IMR-90 (cell line): Measurements from ENCODE around the gene C2orf68. TPM values are rescaled to one million over a fixed set of nuclear protein-coding genes. Genes with fewer than 3 reads are reported as not detected.

Experiments
- ATAC-seq: fragments of 200-7000 bp; cut with Tn5 transposase; 2 replicates; pipeline ENCODE4 v1.9.1; 2020; ENCODE audit warnings: low read depth, mild to moderate bottlenecking, moderate library complexity
- BruUV-seq: library from RNA; stranded (reverse); fragments of 400-500 nt; replicated peaks from 2 replicates; lab custom pipeline; 2021; lab: Mats Ljungman, UMichigan
- CTCF ChIA-PET: fragments of 300-600 bp; formaldehyde crosslinking; extraction: SDS; loops from one replicate; lab custom pipeline; 2021; ENCODE audit warnings: antibody characterized with exemption; lab: Yijun Ruan, JAX
- POLR2A ChIA-PET: fragments of 300-600 bp; sonication (Branson Sonifier 250); formaldehyde crosslinking; loops from one replicate; lab custom pipeline; 2022; ENCODE audit warnings: antibody characterized with exemption; ENCODE audit not compliant: unreplicated experiment; lab: Charles Lee
- DNase-seq: peaks from one replicate; pipeline ENCODE4 v3.0.0; 2013
- H2AFZ ChIP-seq: replicated peaks from 2 replicates; pipeline ENCODE3; 2013; ENCODE audit warnings: low read length, mild to moderate bottlenecking; ENCODE audit not compliant: poor library complexity
- H2AK5ac ChIP-seq: 2 replicates; pipeline ENCODE4 v1.6.1; 2013; ENCODE audit warnings: low read depth, low read length, inconsistent platforms
- H2AK9ac ChIP-seq: replicated peaks from 2 replicates; pipeline ENCODE3; 2013; ENCODE audit warnings: mild to moderate bottlenecking, low read depth, low read length, moderate library complexity; ENCODE audit not compliant: poor library complexity
- H2BK120ac ChIP-seq: 2 replicates; pipeline ENCODE4 v1.6.1; 2013; ENCODE audit warnings: low read depth, low read length, inconsistent platforms
- H2BK15ac ChIP-seq: 3 replicates; pipeline ENCODE4 v1.6.1; 2013; ENCODE audit warnings: low read depth, low read length, inconsistent platforms
- H2BK20ac ChIP-seq: 2 replicates; pipeline ENCODE4 v1.6.1; 2013; ENCODE audit warnings: low read depth, mild to moderate bottlenecking, inconsistent platforms, low read length, moderate library complexity
- H2BK5ac ChIP-seq: 2 replicates; pipeline ENCODE4 v1.6.1; 2013; ENCODE audit warnings: mild to moderate bottlenecking, low read depth, low read length, inconsistent platforms; ENCODE audit not compliant: poor library complexity, severe bottlenecking
- H3K14ac ChIP-seq: replicated peaks from 2 replicates; pipeline ENCODE4 v1.6.1; 2013; ENCODE audit warnings: low read depth, low read length, inconsistent platforms
- H3K18ac ChIP-seq: 2 replicates; pipeline ENCODE4 v1.6.1; 2013; ENCODE audit warnings: low read depth, low read length, control low read depth
- H3K23ac ChIP-seq: 2 replicates; pipeline ENCODE4 v1.6.1; 2013; ENCODE audit warnings: low read depth, low read length, inconsistent platforms
- H3K27ac ChIP-seq: 2 replicates; pipeline ENCODE4 v1.5.1; 2013; ENCODE audit warnings: mild to moderate bottlenecking, control low read depth, low read length; ENCODE audit not compliant: insufficient read depth
- H3K27me3 ChIP-seq: 2 replicates; pipeline ENCODE4 v1.6.1; 2013; ENCODE audit warnings: low read length; ENCODE audit not compliant: control insufficient read depth, insufficient read depth
- H3K36me3 ChIP-seq: 2 replicates; pipeline ENCODE4 v1.6.1; 2013; ENCODE audit warnings: low read length, mixed read lengths; ENCODE audit not compliant: control insufficient read depth, insufficient read depth
- H3K4ac ChIP-seq: 2 replicates; pipeline ENCODE4 v1.6.1; 2013; ENCODE audit warnings: low read depth, low read length, inconsistent platforms
- H3K4me1 ChIP-seq: 2 replicates; pipeline ENCODE4 v1.6.1; 2013; ENCODE audit warnings: low read length, mixed read lengths; ENCODE audit not compliant: control insufficient read depth, insufficient read depth
- H3K4me2 ChIP-seq: 2 replicates; pipeline ENCODE4 v1.6.1; 2013; ENCODE audit warnings: low read depth, mild to moderate bottlenecking, control low read depth, low read length, moderate library complexity
- H3K4me3 ChIP-seq: 2 replicates; pipeline ENCODE4 v1.5.1; 2013; ENCODE audit warnings: low read depth, mild to moderate bottlenecking, control low read depth, low read length, moderate library complexity; ENCODE audit not compliant: insufficient read depth
- H3K56ac ChIP-seq: 2 replicates; pipeline ENCODE4 v1.6.1; 2013; ENCODE audit warnings: low read length, inconsistent platforms; ENCODE audit not compliant: insufficient read depth; ENCODE audit errors: extremely low read depth
- H3K79me1 ChIP-seq, 2 experiments: 2 replicates each; pipeline ENCODE4 v1.6.1; 2013; ENCODE audit warnings: low read length in 2 of 2, inconsistent platforms in 1 of 2, low read depth in 1 of 2
- H3K9ac ChIP-seq: 2 replicates; pipeline ENCODE4 v1.6.1; 2013; ENCODE audit warnings: low read depth, low read length, control low read depth
- H3K9me1 ChIP-seq: 2 replicates; pipeline ENCODE4 v1.6.1; 2013; ENCODE audit warnings: low read length, inconsistent platforms; ENCODE audit not compliant: insufficient read depth
- H3K9me3 ChIP-seq: 2 replicates; pipeline ENCODE4 v1.6.1; 2013; ENCODE audit warnings: low read length; ENCODE audit not compliant: control insufficient read depth, insufficient read depth
- H4K20me1 ChIP-seq: 2 replicates; pipeline ENCODE4 v1.6.1; 2013; ENCODE audit warnings: low read length, inconsistent platforms; ENCODE audit not compliant: insufficient read depth
- H4K5ac ChIP-seq: 2 replicates; pipeline ENCODE4 v1.6.1; 2013; ENCODE audit warnings: mild to moderate bottlenecking, low read depth, low read length, control low read depth
- H4K8ac ChIP-seq, 2 experiments: 2 replicates each; pipeline ENCODE4 v1.6.1; 2013; ENCODE audit warnings: low read depth in 2 of 2, low read length in 2 of 2, control low read depth in 1 of 2, inconsistent platforms in 1 of 2
- H4K91ac ChIP-seq: 2 replicates; pipeline ENCODE4 v1.6.1; 2013; ENCODE audit warnings: low read depth, low read length, inconsistent platforms; ENCODE audit not compliant: insufficient read depth
- BHLHE40 ChIP-seq: fragments of 150-350 bp; IDR thresholded peaks from 2 replicates; pipeline ENCODE4 v1.6.1; 2016; ENCODE audit warnings: mild to moderate bottlenecking, low read depth, low read length
- CEBPB ChIP-seq: IDR thresholded peaks from 2 replicates; pipeline ENCODE4 v1.6.1; 2012; ENCODE audit warnings: low read depth, low read length, improper control_type of control experiment
- CHD1 ChIP-seq: IDR thresholded peaks from 2 replicates; pipeline ENCODE4 v1.6.1; 2012; ENCODE audit warnings: low read depth, low read length, improper control_type of control experiment
- FOS ChIP-seq: fragments of 150-350 bp; IDR thresholded peaks from 2 replicates; pipeline ENCODE4 v1.6.1; 2016; ENCODE audit warnings: low read depth, low read length
- MAFK ChIP-seq: IDR thresholded peaks from 2 replicates; pipeline ENCODE4 v1.6.1; 2012; ENCODE audit warnings: low read depth, low read length, improper control_type of control experiment
- MAZ ChIP-seq: IDR thresholded peaks from 2 replicates; pipeline ENCODE4 v1.6.1; 2012; ENCODE audit warnings: low read depth, mild to moderate bottlenecking, low read length, improper control_type of control experiment, moderate library complexity, borderline replicate concordance
- MXI1 ChIP-seq: IDR thresholded peaks from 2 replicates; pipeline ENCODE4 v1.6.1; 2012; ENCODE audit warnings: low read depth, mild to moderate bottlenecking, low read length, moderate library complexity, borderline replicate concordance
- NFE2L2 ChIP-seq: fragments of 150-350 bp; IDR thresholded peaks from 2 replicates; pipeline ENCODE4 v1.6.1; 2016; ENCODE audit warnings: low read depth, mild to moderate bottlenecking, low read length
- POLR2A ChIP-seq: IDR thresholded peaks from 2 replicates; pipeline ENCODE4 v1.6.1; 2012; ENCODE audit warnings: mild to moderate bottlenecking, low read depth, low read length
- RAD21 ChIP-seq: IDR thresholded peaks from 2 replicates; pipeline ENCODE4 v1.6.1; 2012; ENCODE audit warnings: low read length, improper control_type of control experiment
- RCOR1 ChIP-seq: IDR thresholded peaks from 2 replicates; pipeline ENCODE4 v1.6.1; 2012; ENCODE audit warnings: mild to moderate bottlenecking, low read length, improper control_type of control experiment; ENCODE audit not compliant: insufficient replicate concordance
- RFX5 ChIP-seq: IDR thresholded peaks from 2 replicates; pipeline ENCODE4 v1.8.0; 2012; ENCODE audit warnings: low read depth, mild to moderate bottlenecking, low read length, moderate library complexity
- SMC3 ChIP-seq: fragments of 150-350 bp; IDR thresholded peaks from 2 replicates; pipeline ENCODE4 v1.6.1; 2016; ENCODE audit warnings: low read depth, mild to moderate bottlenecking, antibody characterized with exemption, low read length, moderate library complexity
- WGBS, 2 experiments: methylation state at CpG; one replicate each; pipeline versions ENCODE4 v1.1.5 to v1.1.7; 2013; ENCODE audit warnings: missing lambda C conversion rate in 2 of 2; ENCODE audit not compliant: insufficient read length in 1 of 2; ENCODE audit errors: extremely low coverage in 2 of 2; 5-methylcytosine and 5-hydroxymethylcytosine counted together
- dilution Hi-C: fragments of 300-500 bp; cut with HindIII; formaldehyde crosslinking; loops from one replicate; pipeline ENCODE4 v1.14.3; 2018; ENCODE audit warnings: low sequenced_read_pairs; ENCODE audit not compliant: unreplicated experiment
- in situ Hi-C: fragments of 300-500 bp; cut with MboI; formaldehyde crosslinking; loops from 3 replicates; pipeline ENCODE4 v1.14.3; 2019; ENCODE audit warnings: low sequenced_read_pairs, inconsistent platforms, mixed read lengths
- intact Hi-C: fragments of 100-400 bp; cut with micrococcal nuclease; formaldehyde crosslinking; loops from 2 replicates; pipeline ENCODE4 v1.10.0; 2022
- polyA plus RNA-seq, 3 experiments: library from polyadenylated mRNA; depleted of rRNA; stranded (reverse); fragments of >200 nt; gene quantifications; 2 replicates each; pipeline ENCODE4 v1.2.3, GENCODE V29; 2012; ENCODE audit warnings: low replicate concordance in 1 of 3
- total RNA-seq: library from RNA; depleted of rRNA; stranded (reverse); fragments of >200 nt; gene quantifications from 2 replicates; pipeline ENCODE4 v1.2.3, GENCODE V29; 2012
- TF ChIP-seq, protein P1 (sequence below): fragments of 150-350 bp; IDR thresholded peaks from 2 replicates; pipeline ENCODE4 v1.6.1; 2017; ENCODE audit warnings: mild to moderate bottlenecking, antibody characterized with exemption, low read length, low read depth
- TF ChIP-seq, protein P2 (sequence below): fragments of 150-350 bp; IDR thresholded peaks from 2 replicates; pipeline ENCODE4 v1.6.1; 2016; ENCODE audit warnings: low read depth, mild to moderate bottlenecking, low read length, moderate library complexity, borderline replicate concordance

The C2orf68 gene
- total and polyA plus RNA-seq, 2 of the 4 experiments (the other 2 are of a cell fraction), result 6.8 to 10.1 TPM

DNA sequence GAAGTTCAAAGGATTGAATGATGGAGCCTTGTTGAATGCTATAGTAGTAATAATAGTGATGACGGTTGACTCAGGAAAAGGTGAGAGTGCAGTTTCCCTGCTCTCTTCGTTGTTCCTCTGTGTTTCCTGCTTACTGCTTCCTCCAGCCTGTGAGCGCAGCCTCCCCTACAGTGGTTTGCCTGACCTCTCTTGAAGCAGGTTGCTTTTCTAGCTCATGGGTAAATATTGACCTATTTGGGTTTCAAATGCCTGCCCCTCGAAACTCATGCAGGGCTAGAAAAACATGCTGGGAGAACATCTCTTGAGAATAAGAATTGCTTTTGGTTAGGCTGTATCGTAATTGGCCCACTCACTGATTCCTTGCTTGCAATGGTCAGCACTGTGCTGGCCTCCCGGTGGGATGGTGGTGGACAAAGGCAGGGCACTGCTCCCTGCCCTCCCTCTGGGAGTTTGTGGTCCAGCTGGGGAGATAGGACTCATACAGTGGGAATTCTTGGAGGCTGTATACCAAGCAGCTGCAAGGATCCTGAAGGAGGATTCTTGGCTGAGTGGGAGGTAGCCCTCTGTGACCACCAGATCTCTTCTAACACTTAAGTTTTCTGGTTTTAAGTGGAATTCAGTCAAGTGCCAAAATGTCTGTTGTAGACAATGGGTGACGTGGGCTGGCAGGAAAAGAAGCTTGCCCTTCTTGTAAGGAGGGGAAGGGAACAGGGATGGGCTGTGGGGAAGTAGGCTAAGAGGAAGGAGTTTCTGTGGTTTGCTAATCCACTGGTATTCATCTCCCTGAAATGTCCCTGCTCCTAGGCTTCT is 21.7 kb downstream of the C2orf68 start (continued):
- no peak for TF ChIP-seq RFX5
- no peak for TF ChIP-seq NFE2L2
- TF ChIP-seq RAD21, result no peak

DNA sequence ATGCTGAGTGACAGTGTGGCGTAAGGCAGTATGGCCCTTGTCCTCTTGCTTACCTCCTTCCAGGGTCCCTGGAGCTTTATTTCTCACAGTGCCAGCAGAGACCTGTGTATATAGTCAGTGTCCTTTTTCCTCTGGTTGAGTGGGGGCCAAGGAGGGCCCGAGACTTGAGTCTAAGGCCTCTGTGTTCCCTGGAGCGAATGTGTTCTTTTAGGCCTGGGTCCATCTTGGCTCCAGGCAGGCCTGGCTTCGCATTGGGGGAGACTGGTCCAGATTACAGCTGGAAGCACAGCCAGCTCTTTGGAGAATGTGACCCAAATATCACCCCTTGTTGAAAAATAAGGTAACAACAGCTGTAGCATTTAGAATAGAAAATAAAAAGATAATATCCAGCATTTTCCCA is 22.7 kb downstream of the C2orf68 start:
- no peak overlapping the region for H4K8ac ChIP-seq
- DNase-seq (no peak), ATAC-seq (no peak)
- H2AK5ac ChIP-seq, result no peak overlapping the region
- no peak overlapping the region for H4K5ac ChIP-seq
- peaks cover 20 to 76% of the 10 kb centered on the region in 2 experiments for H3K79me1 ChIP-seq
- no peak overlapping the region for H2BK15ac ChIP-seq
- H3K4me2 ChIP-seq, result no peak overlapping the region
- H2AFZ ChIP-seq, result no peak overlapping the region
- H4K20me1 ChIP-seq, result peaks cover 7% of the 10 kb centered on the region; the same call in 1 of the 2 replicates
- WGBS, 2 experiments, result 90% methylated on average over 2 of the region's 4 CpGs; no CpG with 5 or more reads in 1 of the 2 experiments
- H3K4me1 ChIP-seq, result peaks cover 34% of the 10 kb centered on the region
- in situ Hi-C loops, result no loop called here
- no peak overlapping the region; the same call in 1 of the 2 replicates for H3K27ac ChIP-seq
- dilution Hi-C loops, result no loop called here
- no peak overlapping the region for H2BK120ac ChIP-seq
- 0 out of 2 replicates have a peak overlapping the region, but pooled peaks have one; percentile 1 for H3K4ac ChIP-seq
- H3K4me3 ChIP-seq, result no peak overlapping the region
- no peak overlapping the region for H2BK5ac ChIP-seq
- peak overlapping the region; percentile 41; the same call in 1 of the 2 replicates for H3K23ac ChIP-seq
- H2AK9ac ChIP-seq, result no peak overlapping the region
- H2BK20ac ChIP-seq, result no peak overlapping the region
- peaks cover 34% of the 10 kb centered on the region for H3K9me1 ChIP-seq
- CTCF ChIA-PET, result no interaction called here
- no peaks in the 10 kb centered on the region for H3K9me3 ChIP-seq
- H4K91ac ChIP-seq, result no peak overlapping the region
- BruUV-seq, result no TSS peak
- POLR2A ChIA-PET, result interaction anchor here (0.6 kb wide), 1 partner anchor 22 kb away, joined by 3 read pairs; no protein-coding TSS in a partner anchor
- H3K36me3 ChIP-seq, result no peaks in the 10 kb centered on the region
- no peak overlapping the region for H3K9ac ChIP-seq
- intact Hi-C loops, result no loop called here
- TF ChIP-seq MXI1 (no peak), CEBPB (no peak), RFX5 (no peak), RAD21 (no peak), MAZ (no peak), BHLHE40 (no peak), FOS (no peak), CHD1 (no peak), POLR2A (no peak), RCOR1 (no peak), MAFK (no peak), SMC3 (no peak), NFE2L2 (no peak)
- TF ChIP-seq, protein P1, sequence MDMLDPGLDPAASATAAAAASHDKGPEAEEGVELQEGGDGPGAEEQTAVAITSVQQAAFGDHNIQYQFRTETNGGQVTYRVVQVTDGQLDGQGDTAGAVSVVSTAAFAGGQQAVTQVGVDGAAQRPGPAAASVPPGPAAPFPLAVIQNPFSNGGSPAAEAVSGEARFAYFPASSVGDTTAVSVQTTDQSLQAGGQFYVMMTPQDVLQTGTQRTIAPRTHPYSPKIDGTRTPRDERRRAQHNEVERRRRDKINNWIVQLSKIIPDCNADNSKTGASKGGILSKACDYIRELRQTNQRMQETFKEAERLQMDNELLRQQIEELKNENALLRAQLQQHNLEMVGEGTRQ, result no peak
- TF ChIP-seq, protein P2, sequence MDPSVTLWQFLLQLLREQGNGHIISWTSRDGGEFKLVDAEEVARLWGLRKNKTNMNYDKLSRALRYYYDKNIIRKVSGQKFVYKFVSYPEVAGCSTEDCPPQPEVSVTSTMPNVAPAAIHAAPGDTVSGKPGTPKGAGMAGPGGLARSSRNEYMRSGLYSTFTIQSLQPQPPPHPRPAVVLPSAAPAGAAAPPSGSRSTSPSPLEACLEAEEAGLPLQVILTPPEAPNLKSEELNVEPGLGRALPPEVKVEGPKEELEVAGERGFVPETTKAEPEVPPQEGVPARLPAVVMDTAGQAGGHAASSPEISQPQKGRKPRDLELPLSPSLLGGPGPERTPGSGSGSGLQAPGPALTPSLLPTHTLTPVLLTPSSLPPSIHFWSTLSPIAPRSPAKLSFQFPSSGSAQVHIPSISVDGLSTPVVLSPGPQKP, result no peak
- H3K14ac ChIP-seq, result no peak overlapping the region
- no peak overlapping the region for H3K56ac ChIP-seq
- H3K27me3 ChIP-seq, result no peaks in the 10 kb centered on the region
- H3K18ac ChIP-seq, result no peak overlapping the region
